Measurements from ENCODE around the gene MRPL49. TPM values are rescaled to one million over a fixed set of nuclear protein-coding genes. Genes with fewer than 3 reads are reported as not detected.

The MRPL49 gene
- total and polyA plus RNA-seq, 2 of the 8 experiments (the other 6 are each of a cell fraction or from before 2014, with no cell fraction given) = 54.0 to 84.8 TPM

- no peak for FAIRE-seq
- TF ChIP-seq NANOG (IDR thresholded peaks at IDR 0.05; ENCODE audit: insufficient read depth, low read depth, low read length, poor library complexity, severe bottlenecking) (no peak), JUND (IDR thresholded peaks at IDR 0.05; ENCODE audit: low read length) (no peak), CHD1 (IDR thresholded peaks at IDR 0.05; ENCODE audit: low read depth, low read length) (no peak), CBX8 (IDR thresholded peaks at IDR 0.05; ENCODE audit: borderline replicate concordance, low read depth, low read length) (no peak), HDAC6 (IDR thresholded peaks at IDR 0.05; ENCODE audit: low read depth, low read length) (no peak), CHD2 (IDR thresholded peaks at IDR 0.05; ENCODE audit: low read length) (no peak), CBX5 (IDR thresholded peaks at IDR 0.05; ENCODE audit: low read depth, low read length) (no peak), SUZ12 (IDR thresholded peaks at IDR 0.05; ENCODE audit: low read length) (no peak), GTF2F1 (IDR thresholded peaks at IDR 0.05; ENCODE audit: borderline replicate concordance, low read depth, low read length) (no peak), POLR2A (IDR thresholded peaks at IDR 0.05; ENCODE audit: control extremely low read depth in 1 of 2, low read depth in 2 of 2, low read length in 2 of 2) (no peak), E2F6 (IDR thresholded peaks at IDR 0.05) (no peak), TBP (IDR thresholded peaks at IDR 0.05; ENCODE audit: low read depth, low read length) (no peak), RFX5 (IDR thresholded peaks at IDR 0.05; ENCODE audit: borderline replicate concordance, low read depth, low read length) (no peak)
These were observed 21.3 kb upstream of the MRPL49 start for GRCh38 chr11:65100674-65101350.

More at GRCh38 chr11:65100674-65101350, 21.3 kb upstream of the MRPL49 start:
- Histone ChIP-seq H3K23me2 (ENCODE audit: low read depth, low read length) (no peaks in the 10 kb centered on the region), H2AK5ac (ENCODE audit: low read depth, low read length) (no peak overlapping the region), H3K4me1 (replicated peaks in 1 of 4; ENCODE audit: control insufficient read depth in 3 of 4, insufficient read depth in 4 of 4, low read length in 3 of 4) (peaks cover 0 to 3% (median 3%) of the 10 kb centered on the region in 4 experiments; a peak in 6 of 7 replicates), H2BK15ac (ENCODE audit: low read length) (no peak overlapping the region), H2BK12ac (ENCODE audit: low read depth, low read length) (no peak overlapping the region), H3K36me3 (ENCODE audit: control insufficient read depth in 2 of 4, insufficient read depth in 4 of 4, low read length in 3 of 4) (peaks cover 0 to 3% (median 0%) of the 10 kb centered on the region in 4 experiments; a peak in 2 of 8 replicates), H3K56ac (replicated peaks; ENCODE audit: insufficient read length, low read depth, low read length) (no peak overlapping the region), H3K4me2 (ENCODE audit: insufficient read depth in 1 of 2, low read depth in 2 of 2, low read length in 2 of 2) (no peak overlapping the region), H2BK120ac (replicated peaks; ENCODE audit: low read depth, low read length) (no peak overlapping the region), H4K91ac (replicated peaks; ENCODE audit: insufficient read length, low read length) (no peak overlapping the region), H3K14ac (ENCODE audit: insufficient read length) (no peak overlapping the region), H4K8ac (ENCODE audit: extremely low read depth, insufficient read depth, low read length) (no peak overlapping the region), H3K79me1 (ENCODE audit: low read depth, low read length) (peaks cover 2% of the 10 kb centered on the region; the same call in 1 of the 2 replicates), H3K79me2 (ENCODE audit: control insufficient read depth in 1 of 2, insufficient read depth in 2 of 2, low read length in 2 of 2) (peaks cover 0 to 13% of the 10 kb centered on the region in 2 experiments; a peak in 1 of 4 replicates), H4K20me1 (replicated peaks in 1 of 2; ENCODE audit: control insufficient read depth in 1 of 2, insufficient read depth in 2 of 2, low read length in 2 of 2) (peaks cover 0 to 7% of the 10 kb centered on the region in 2 experiments), H3K9me3 (ENCODE audit: insufficient read depth in 2 of 2, low read depth in 1 of 2, low read length in 1 of 2) (no peaks in the 10 kb centered on the region), H2BK5ac (ENCODE audit: low read depth, low read length) (no peak overlapping the region), H3K27me3 (replicated peaks in 1 of 4; ENCODE audit: control insufficient read depth in 3 of 4, extremely low read depth in 1 of 4, insufficient read depth in 3 of 4, low read length in 3 of 4) (no peaks in the 10 kb centered on the region), H2BK20ac (ENCODE audit: low read length) (no peak overlapping the region), H3K4ac (replicated peaks; ENCODE audit: insufficient read length, low read depth, low read length) (no peak overlapping the region), H4K5ac (ENCODE audit: insufficient read length, low read depth, low read length) (no peak overlapping the region), H3K9ac (replicated peaks in 1 of 4; ENCODE audit: extremely low read depth in 1 of 4, low read depth in 3 of 4, low read length in 3 of 4) (no peak overlapping the region), H3K18ac (ENCODE audit: extremely low read depth, low read length) (no peak overlapping the region), H3K23ac (ENCODE audit: insufficient read length) (no peak overlapping the region), H3K27ac (ENCODE audit: low read depth, low read length) (no peak overlapping the region), H3K4me3 (ENCODE audit: extremely low read depth in 1 of 4, insufficient read depth in 2 of 4, low read depth in 3 of 4, low read length in 4 of 4) (no peak overlapping the region), H2AFZ (ENCODE audit: low read length) (no peak overlapping the region)
- POLR2A ChIA-PET (ENCODE audit: partially characterized antibody) = interaction anchor here (1.0 to 16.8 kb wide), 8 partner anchors 11 to 29 kb away, joined by 3 to 230 read pairs (median 18); partner anchors contain the start of genes CDCA5, FAU, MRPL49 and TM7SF2
- no peak for DNase-seq (ENCODE audit: low read depth in 1 of 2, low spot score in 2 of 2)
- WGBS, 2 experiments (ENCODE audit: extremely low coverage in 1 of 2, insufficient coverage in 1 of 2, insufficient read length in 1 of 2, insufficient replicate concordance in 2 of 2, low coverage in 1 of 2, low lambda C conversion rate in 2 of 2, missing lambda C conversion rate in 1 of 2) = 80% methylated on average over 6 of the region's 6 CpGs; no CpG with 5 or more reads in 1 of the 2 experiments
- CTCF ChIA-PET (ENCODE audit: partially characterized antibody) = interaction anchor here (0.6 to 4.4 kb wide), 6 partner anchors 9 to 219 kb away, joined by 3 to 85 read pairs (median 3); partner anchors contain the start of genes TM7SF2 and ZNHIT2

Measured in H1 (cell line).